ENCODE measurements around the gene RAD23A.

GRCh38 chr19:12983091-12983490 is 37.4 kb downstream of the RAD23A start:
- TF ChIP-seq CTCF (conservative IDR thresholded peaks at IDR 0.05) (no peak), ZFX (IDR thresholded peaks at IDR 0.05) (no peak)

All from C4-2B (cell line).